PC-9 (cell line): Measurements from ENCODE around the gene CCK. TPM values are rescaled to one million over a fixed set of nuclear protein-coding genes. Genes with fewer than 3 reads are reported as not detected.

Source experiments
- BruUV-seq: library from RNA; stranded (reverse); fragments of 400-500 nt; replicated peaks from 2 replicates; lab custom pipeline; 2021; lab: Mats Ljungman, UMichigan
- CTCF ChIA-PET: fragments of 300-600 bp; sonication (Branson Sonifier 250); formaldehyde crosslinking; loops from one replicate; lab custom pipeline; 2022; ENCODE audit warnings: antibody characterized with exemption; lab: Charles Lee
- POLR2A ChIA-PET: fragments of 300-600 bp; sonication (Branson Sonifier 250); formaldehyde crosslinking; loops from one replicate; lab custom pipeline; 2022; ENCODE audit warnings: antibody characterized with exemption; ENCODE audit not compliant: unreplicated experiment; lab: Charles Lee
- DNase-seq, 2 experiments: peaks; one replicate each; pipeline versions ENCODE4 v3.0.0 to v3.0.0-alpha.2; 2015 to 2022; ENCODE audit warnings: mixed read lengths in 1 of 2
- H2AFZ ChIP-seq: fragments of 200-600 bp; sonication (generic); 2 replicates; pipeline ENCODE4 v1.8.1; 2017; ENCODE audit warnings: antibody characterized with exemption
- H3F3A ChIP-seq: fragments of 200-600 bp; sonication (generic); 2 replicates; pipeline ENCODE4 v1.8.1; 2017; ENCODE audit warnings: antibody characterized with exemption, mild to moderate bottlenecking, low read depth; ENCODE audit not compliant: insufficient read depth
- H3K27ac ChIP-seq: fragments of 200-600 bp; sonication (generic); 2 replicates; pipeline ENCODE4 v1.6.1; 2016; ENCODE audit warnings: mixed run types
- H3K27me3 ChIP-seq: fragments of 200-600 bp; sonication (generic); 2 replicates; pipeline ENCODE4 v1.6.1; 2016; ENCODE audit warnings: low read depth, mixed run types; ENCODE audit not compliant: insufficient read depth
- H3K36me3 ChIP-seq: fragments of 200-600 bp; sonication (generic); 2 replicates; pipeline ENCODE4 v1.6.1; 2016; ENCODE audit warnings: low read depth, mixed run types
- H3K4me1 ChIP-seq: fragments of 200-600 bp; sonication (generic); replicated peaks from 2 replicates; pipeline ENCODE4 v1.6.1; 2016; ENCODE audit warnings: mixed run types; ENCODE audit not compliant: insufficient read depth
- H3K4me2 ChIP-seq: fragments of 200-600 bp; sonication (generic); 2 replicates; pipeline ENCODE4 v1.6.1; 2017; ENCODE audit warnings: mixed run types
- H3K4me3 ChIP-seq: fragments of 200-600 bp; sonication (generic); 2 replicates; pipeline ENCODE4 v1.6.1; 2016; ENCODE audit warnings: mixed run types
- H3K79me2 ChIP-seq: fragments of 200-600 bp; sonication (generic); 2 replicates; pipeline ENCODE4 v1.6.1; 2017; ENCODE audit warnings: low read depth, mixed run types
- H3K9me2 ChIP-seq: fragments of 200-600 bp; sonication (generic); 2 replicates; pipeline ENCODE4 v1.8.1; 2017; ENCODE audit warnings: mild to moderate bottlenecking; ENCODE audit not compliant: insufficient read depth
- H3K9me3 ChIP-seq: fragments of 200-600 bp; sonication (generic); 2 replicates; pipeline ENCODE4 v1.8.1; 2016; ENCODE audit warnings: low read depth; ENCODE audit not compliant: insufficient read depth
- H4K20me1 ChIP-seq: fragments of 200-600 bp; sonication (generic); 2 replicates; pipeline ENCODE4 v1.8.1; 2017; ENCODE audit not compliant: insufficient read depth
- EZH2 ChIP-seq: fragments of 200-600 bp; sonication (generic); IDR thresholded peaks from 2 replicates; pipeline ENCODE4 v1.8.0; 2017; ENCODE audit warnings: antibody characterized with exemption, low read depth
- intact Hi-C: fragments of 100-400 bp; cut with micrococcal nuclease; formaldehyde crosslinking; loops from one replicate; pipeline ENCODE4 v1.10.0; 2022; ENCODE audit not compliant: unreplicated experiment
- total RNA-seq: library from RNA; stranded (reverse); gene quantifications from 2 replicates; pipeline ENCODE4 v1.2.3, GENCODE V29; 2021
- TF ChIP-seq, protein P1 (sequence below): fragments of 200-600 bp; sonication (generic); conservative IDR thresholded peaks from 2 replicates; pipeline ENCODE4 v1.6.1; 2017; ENCODE audit warnings: mixed run types, antibody characterized with exemption, mild to moderate bottlenecking, moderate library complexity

The CCK gene
- total RNA-seq, 1 experiment from 2014 or later = 2.7 TPM

DNA sequence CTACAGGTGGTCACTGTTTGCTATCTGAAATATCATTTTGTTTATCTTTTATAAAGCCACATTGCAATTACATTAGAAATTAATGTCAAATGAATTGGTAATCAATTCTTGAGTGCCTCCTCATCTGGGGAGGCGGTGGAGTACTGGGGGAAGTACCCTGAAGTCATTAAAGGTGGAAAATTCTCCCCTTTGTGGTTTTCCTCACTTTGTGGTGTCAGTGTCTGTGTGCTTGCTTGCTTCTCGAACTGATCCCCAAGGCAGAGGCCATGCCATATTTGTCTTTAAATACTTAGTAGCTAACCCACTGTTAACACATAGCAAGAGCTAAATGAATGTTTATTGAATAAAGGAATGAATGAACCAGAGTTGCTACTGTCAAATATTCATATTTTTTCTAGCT is 40.5 kb upstream of the CCK start:
- peaks cover 6% of the 10 kb centered on the region; the same call in 1 of the 2 replicates for H3K27me3 ChIP-seq
- H4K20me1 ChIP-seq = no peaks in the 10 kb centered on the region
- no peaks in the 10 kb centered on the region for H3F3A ChIP-seq
- H3K79me2 ChIP-seq = no peaks in the 10 kb centered on the region
- no peak overlapping the region for H3K4me3 ChIP-seq
- H3K4me2 ChIP-seq = no peak overlapping the region
- H2AFZ ChIP-seq = no peak overlapping the region
- intact Hi-C loops = no loop called here
- TF ChIP-seq EZH2 = no peak
- TF ChIP-seq, protein P1, sequence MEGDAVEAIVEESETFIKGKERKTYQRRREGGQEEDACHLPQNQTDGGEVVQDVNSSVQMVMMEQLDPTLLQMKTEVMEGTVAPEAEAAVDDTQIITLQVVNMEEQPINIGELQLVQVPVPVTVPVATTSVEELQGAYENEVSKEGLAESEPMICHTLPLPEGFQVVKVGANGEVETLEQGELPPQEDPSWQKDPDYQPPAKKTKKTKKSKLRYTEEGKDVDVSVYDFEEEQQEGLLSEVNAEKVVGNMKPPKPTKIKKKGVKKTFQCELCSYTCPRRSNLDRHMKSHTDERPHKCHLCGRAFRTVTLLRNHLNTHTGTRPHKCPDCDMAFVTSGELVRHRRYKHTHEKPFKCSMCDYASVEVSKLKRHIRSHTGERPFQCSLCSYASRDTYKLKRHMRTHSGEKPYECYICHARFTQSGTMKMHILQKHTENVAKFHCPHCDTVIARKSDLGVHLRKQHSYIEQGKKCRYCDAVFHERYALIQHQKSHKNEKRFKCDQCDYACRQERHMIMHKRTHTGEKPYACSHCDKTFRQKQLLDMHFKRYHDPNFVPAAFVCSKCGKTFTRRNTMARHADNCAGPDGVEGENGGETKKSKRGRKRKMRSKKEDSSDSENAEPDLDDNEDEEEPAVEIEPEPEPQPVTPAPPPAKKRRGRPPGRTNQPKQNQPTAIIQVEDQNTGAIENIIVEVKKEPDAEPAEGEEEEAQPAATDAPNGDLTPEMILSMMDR = no peak
- no peaks in the 10 kb centered on the region for H3K36me3 ChIP-seq
- no peaks in the 10 kb centered on the region for H3K9me2 ChIP-seq
- H3K4me1 ChIP-seq = no peaks in the 10 kb centered on the region
- ChIA-PET CTCF (no interaction called here), POLR2A (no interaction called here)
- BruUV-seq = no TSS peak
- H3K9me3 ChIP-seq = no peaks in the 10 kb centered on the region
- no peak overlapping the region for H3K27ac ChIP-seq
- no peak for DNase-seq

DNA sequence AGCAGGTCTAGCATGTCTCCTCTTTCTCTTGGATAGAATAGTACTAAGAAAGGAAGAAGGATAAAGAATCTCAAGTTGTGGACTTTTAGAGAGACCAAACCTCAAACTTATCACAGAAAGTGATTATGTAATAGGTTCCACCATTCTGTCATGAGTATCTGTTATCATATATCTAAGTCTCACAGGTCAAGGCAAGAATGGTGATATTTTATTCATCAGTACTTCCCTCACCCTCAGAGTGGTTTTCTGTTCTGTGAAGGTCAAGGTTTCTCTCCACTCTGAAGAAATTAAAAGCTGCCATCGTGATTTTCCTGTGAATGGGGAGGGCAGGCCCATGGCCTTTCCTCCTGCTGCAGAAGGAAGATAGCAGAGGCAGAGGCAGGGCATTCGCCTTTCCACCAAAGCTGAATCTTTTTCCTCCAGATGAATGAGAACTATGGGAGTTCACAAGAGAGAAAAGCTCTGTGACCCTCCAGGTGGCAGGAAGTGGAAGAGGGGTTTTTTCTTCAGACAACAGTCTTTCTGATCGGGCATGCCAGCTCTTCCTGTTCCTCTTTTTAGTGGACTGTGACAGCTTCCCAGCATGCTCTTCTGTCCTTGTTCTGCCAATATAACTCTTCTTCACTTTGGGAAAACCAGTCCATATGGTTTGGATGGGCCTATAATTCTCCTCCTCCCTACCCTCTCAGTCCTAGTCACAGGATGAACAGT is 37.1 kb upstream of the CCK start:
- no peaks in the 10 kb centered on the region for H3K4me1 ChIP-seq
- no peak overlapping the region for H3K4me3 ChIP-seq
- no peaks in the 10 kb centered on the region for H3K9me3 ChIP-seq
- CTCF ChIA-PET = no interaction called here
- intact Hi-C loops = no loop called here
- DNase-seq = no peak
- H3K4me2 ChIP-seq = no peak overlapping the region
- no peak for TF ChIP-seq EZH2
- TF ChIP-seq, protein P1 = no peak
- no peaks in the 10 kb centered on the region for H3K36me3 ChIP-seq
- peaks cover 6% of the 10 kb centered on the region; the same call in 1 of the 2 replicates for H3K27me3 ChIP-seq
- no peaks in the 10 kb centered on the region for H4K20me1 ChIP-seq
- no peak overlapping the region for H3K27ac ChIP-seq
- H3K9me2 ChIP-seq = no peaks in the 10 kb centered on the region
- no peak overlapping the region for H2AFZ ChIP-seq
- POLR2A ChIA-PET = no interaction called here
- BruUV-seq = no TSS peak
- H3F3A ChIP-seq = no peaks in the 10 kb centered on the region
- no peaks in the 10 kb centered on the region for H3K79me2 ChIP-seq

DNA sequence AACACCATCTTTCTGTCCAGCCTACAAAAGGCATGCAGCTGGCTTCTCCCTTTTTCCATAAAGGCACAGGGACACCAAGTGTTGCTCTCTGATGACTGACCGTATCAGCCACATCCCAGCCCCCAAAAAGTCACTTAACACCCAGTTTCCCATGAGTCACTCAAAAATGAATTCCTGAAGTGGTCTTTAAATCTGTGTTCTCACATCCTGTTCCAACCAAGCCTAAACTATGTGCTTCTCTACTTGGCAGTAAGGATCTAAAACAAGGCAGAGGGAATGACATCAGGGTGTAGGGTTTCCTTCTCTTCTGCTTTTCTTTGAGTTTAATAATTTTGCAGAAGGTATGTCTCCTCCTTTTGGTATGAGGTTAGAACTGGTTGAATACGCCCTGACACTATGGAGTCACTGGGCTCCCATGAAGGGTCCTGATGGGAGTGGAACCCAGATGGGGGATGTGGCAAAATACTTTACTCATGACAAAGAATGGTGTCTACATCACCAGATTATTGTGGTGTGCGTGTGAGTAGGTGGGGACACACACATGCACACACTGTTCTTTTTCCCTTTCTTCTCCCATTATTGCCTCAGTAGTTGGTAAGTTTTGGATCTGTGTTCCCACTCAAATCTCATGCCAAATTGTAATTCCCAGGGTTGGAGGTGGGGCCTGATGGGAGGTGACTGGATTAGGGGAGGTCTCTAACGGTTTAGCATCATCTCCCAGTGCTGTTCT is 35.6 kb upstream of the CCK start:
- intact Hi-C loops = no loop called here
- TF ChIP-seq, protein P1 = no peak
- no peak for TF ChIP-seq EZH2

More for the DNA sequence above, 35.6 kb upstream of the CCK start:
- H3K4me3 ChIP-seq = no peak overlapping the region
- BruUV-seq = no TSS peak
- no peaks in the 10 kb centered on the region for H3K79me2 ChIP-seq
- H3K36me3 ChIP-seq = no peaks in the 10 kb centered on the region
- H3F3A ChIP-seq = no peaks in the 10 kb centered on the region
- no peak overlapping the region for H3K27ac ChIP-seq
- H3K9me2 ChIP-seq = no peaks in the 10 kb centered on the region
- H3K4me2 ChIP-seq = no peak overlapping the region
- peaks cover 6% of the 10 kb centered on the region; the same call in 1 of the 2 replicates for H3K27me3 ChIP-seq
- DNase-seq = no peak
- no peaks in the 10 kb centered on the region for H4K20me1 ChIP-seq
- ChIA-PET CTCF (no interaction called here), POLR2A (no interaction called here)
- H3K9me3 ChIP-seq = no peaks in the 10 kb centered on the region
- H2AFZ ChIP-seq = no peak overlapping the region
- no peaks in the 10 kb centered on the region for H3K4me1 ChIP-seq
